ENCODE data around the gene NELL1. TPM values are rescaled to one million over a fixed set of nuclear protein-coding genes. Genes with fewer than 3 reads are reported as not detected.

NELL1 gene
- total and polyA plus RNA-seq, 7 donors, result 0.01 TPM; not detected in 6

DNA sequence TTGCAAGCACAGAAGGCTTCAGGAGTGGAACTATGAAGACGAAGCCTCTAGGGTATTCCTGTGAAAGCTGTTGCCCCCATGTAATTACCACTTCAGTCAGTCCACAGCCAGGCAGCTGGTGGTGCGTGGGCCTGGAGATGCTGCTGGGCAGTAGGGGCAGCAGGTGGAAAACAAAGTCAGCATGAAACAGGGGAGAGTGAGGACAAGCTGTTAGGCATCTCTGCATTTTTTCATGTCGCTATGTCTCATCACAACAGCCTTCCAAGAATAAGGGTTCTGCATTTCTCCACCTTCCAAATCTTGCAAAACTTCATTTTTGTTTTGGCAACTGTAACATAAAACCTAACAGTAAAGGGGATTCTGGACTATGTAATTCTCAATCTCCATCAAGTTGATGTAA, 757.5 kb downstream of the NELL1 start:
- Histone ChIP-seq H3K4me1 (no peaks in the 10 kb centered on the region), H3K27ac (no peak overlapping the region), H3K36me3 (ENCODE audit: insufficient read depth in 1 of 2, low read depth in 1 of 2) (no peaks in the 10 kb centered on the region), H3K27me3 (ENCODE audit: insufficient read depth in 3 of 3, low read length in 2 of 3) (no peaks in the 10 kb centered on the region), H3K9me3 (no peaks in the 10 kb centered on the region), H3K4me3 (no peak overlapping the region)
- no peak for DNase-seq
- intact Hi-C loops (cut with DNase I), result no loop called here
- ATAC-seq, result no peak
- TF ChIP-seq, protein P1, sequence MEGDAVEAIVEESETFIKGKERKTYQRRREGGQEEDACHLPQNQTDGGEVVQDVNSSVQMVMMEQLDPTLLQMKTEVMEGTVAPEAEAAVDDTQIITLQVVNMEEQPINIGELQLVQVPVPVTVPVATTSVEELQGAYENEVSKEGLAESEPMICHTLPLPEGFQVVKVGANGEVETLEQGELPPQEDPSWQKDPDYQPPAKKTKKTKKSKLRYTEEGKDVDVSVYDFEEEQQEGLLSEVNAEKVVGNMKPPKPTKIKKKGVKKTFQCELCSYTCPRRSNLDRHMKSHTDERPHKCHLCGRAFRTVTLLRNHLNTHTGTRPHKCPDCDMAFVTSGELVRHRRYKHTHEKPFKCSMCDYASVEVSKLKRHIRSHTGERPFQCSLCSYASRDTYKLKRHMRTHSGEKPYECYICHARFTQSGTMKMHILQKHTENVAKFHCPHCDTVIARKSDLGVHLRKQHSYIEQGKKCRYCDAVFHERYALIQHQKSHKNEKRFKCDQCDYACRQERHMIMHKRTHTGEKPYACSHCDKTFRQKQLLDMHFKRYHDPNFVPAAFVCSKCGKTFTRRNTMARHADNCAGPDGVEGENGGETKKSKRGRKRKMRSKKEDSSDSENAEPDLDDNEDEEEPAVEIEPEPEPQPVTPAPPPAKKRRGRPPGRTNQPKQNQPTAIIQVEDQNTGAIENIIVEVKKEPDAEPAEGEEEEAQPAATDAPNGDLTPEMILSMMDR (IDR thresholded peaks at IDR 0.05), result no peak
- 53 to 59% (median 54%) methylated on average over 3 of the region's 3 CpGs for WGBS, 3 donors

DNA sequence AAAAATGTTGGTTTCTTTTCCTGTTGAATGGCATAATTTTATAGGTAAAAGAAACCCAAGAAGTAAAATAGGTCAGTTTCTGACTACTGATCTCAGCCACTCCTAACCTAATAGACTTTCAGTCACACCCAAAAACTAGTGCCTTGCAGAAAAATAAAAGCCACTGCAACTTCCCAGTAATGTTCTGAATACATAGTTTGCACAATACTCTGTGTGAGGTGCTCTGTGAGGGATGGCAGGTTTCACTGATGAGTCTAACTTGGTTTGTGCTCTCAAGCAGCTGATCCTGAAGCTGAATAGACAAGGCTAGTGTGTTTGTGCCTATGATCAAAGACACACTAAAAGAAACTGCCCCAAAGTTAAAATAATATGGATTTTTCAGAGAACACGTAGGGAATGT, 758.3 kb downstream of the NELL1 start:
- 53 to 58% (median 58%) methylated on average over 1 of the region's 1 CpG for WGBS, 3 donors
- Histone ChIP-seq H3K36me3 (ENCODE audit: insufficient read depth in 1 of 2, low read depth in 1 of 2) (no peaks in the 10 kb centered on the region), H3K9me3 (no peaks in the 10 kb centered on the region), H3K4me1 (no peaks in the 10 kb centered on the region), H3K27me3 (ENCODE audit: insufficient read depth in 3 of 3, low read length in 2 of 3) (no peaks in the 10 kb centered on the region), H3K4me3 (no peak overlapping the region), H3K27ac (no peak overlapping the region)
- intact Hi-C loops (cut with DNase I), result no loop called here
- TF ChIP-seq, protein P1 (IDR thresholded peaks at IDR 0.05), result no peak
- DNase-seq (no peak), ATAC-seq (no peak)

DNA sequence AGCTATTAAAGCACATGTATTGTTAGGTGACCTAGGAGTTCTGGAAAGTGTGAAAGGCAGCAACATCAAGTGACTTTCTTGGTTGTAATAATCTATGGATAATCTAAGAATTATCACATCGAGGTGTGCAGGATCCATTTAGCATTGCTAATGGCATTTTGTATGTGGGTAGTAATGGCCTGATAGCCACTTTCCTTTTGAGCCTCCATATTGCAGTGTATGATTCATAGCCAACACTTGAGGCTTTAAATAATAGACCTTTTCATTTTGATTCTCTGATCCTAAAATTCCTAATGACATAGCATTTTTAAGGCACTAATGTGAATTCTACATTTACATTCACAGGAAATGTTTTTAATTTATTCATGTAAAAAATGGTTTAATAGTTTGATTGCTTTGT, 759.4 kb downstream of the NELL1 start:
- H3K9me3 ChIP-seq, result no peaks in the 10 kb centered on the region
- no peak overlapping the region for H3K4me3 ChIP-seq
- TF ChIP-seq, protein P1 (IDR thresholded peaks at IDR 0.05), result no peak
- H3K27me3 ChIP-seq (ENCODE audit: insufficient read depth in 3 of 3, low read length in 2 of 3), result no peaks in the 10 kb centered on the region
- ATAC-seq (no peak), DNase-seq (no peak)
- H3K27ac ChIP-seq, result no peak overlapping the region
- no peaks in the 10 kb centered on the region for H3K4me1 ChIP-seq
- H3K36me3 ChIP-seq (ENCODE audit: insufficient read depth in 1 of 2, low read depth in 1 of 2), result no peaks in the 10 kb centered on the region
- WGBS, 3 donors, result 53 to 71% (median 56%) methylated on average over 1 of the region's 1 CpG
- intact Hi-C loops (cut with DNase I), result no loop called here

DNA sequence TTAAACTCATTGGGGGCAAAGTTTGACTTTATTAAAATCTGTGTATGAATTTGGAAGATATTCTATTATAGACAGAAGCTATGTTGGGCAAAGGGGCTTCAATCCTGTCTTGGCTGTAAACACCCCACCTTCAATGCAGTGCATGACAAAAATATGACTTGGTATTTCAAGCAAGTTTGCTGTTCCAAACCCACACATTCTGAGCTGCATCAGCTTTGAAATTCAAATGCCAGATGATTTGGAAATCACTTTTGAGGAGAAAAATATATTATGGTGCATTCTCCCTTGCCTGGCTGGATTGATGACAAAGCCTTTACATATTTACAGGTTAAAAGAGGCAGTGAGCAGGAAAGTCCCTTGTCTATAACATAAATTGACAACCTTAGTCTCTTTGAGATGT, 760.0 kb downstream of the NELL1 start:
- intact Hi-C loops (cut with DNase I), result no loop called here
- DNase-seq, result no peak
- H3K4me3 ChIP-seq, result no peak overlapping the region
- H3K9me3 ChIP-seq, result no peaks in the 10 kb centered on the region
- TF ChIP-seq, protein P1 (IDR thresholded peaks at IDR 0.05), result no peak
- H3K4me1 ChIP-seq, result no peaks in the 10 kb centered on the region
- no peaks in the 10 kb centered on the region for H3K36me3 ChIP-seq (ENCODE audit: insufficient read depth in 1 of 2, low read depth in 1 of 2)
- ATAC-seq, result no peak
- H3K27me3 ChIP-seq (ENCODE audit: insufficient read depth in 3 of 3, low read length in 2 of 3), result no peaks in the 10 kb centered on the region
- no peak overlapping the region for H3K27ac ChIP-seq

DNA sequence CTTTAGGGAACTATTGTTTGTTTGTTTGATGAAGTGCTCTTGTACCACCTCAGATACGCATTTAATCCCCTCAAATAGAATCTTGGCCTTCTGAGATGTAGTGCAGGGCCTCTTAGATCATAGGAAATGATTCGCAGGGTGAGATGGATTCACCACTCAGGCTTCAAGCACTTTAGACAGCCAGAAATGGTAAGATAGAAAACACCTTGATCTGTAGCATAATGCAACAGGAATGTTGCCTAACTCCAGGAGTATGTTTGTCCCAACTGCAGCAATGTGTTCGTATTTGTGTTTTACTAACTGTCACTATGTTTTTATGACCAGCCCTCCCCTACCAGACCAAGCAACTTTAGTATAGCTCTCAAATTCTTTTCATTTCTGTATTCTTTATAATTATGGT, 761.2 kb downstream of the NELL1 start:
- H3K9me3 ChIP-seq, result no peaks in the 10 kb centered on the region
- intact Hi-C loops (cut with DNase I), result no loop called here

More for the DNA sequence above, 761.2 kb downstream of the NELL1 start:
- Histone ChIP-seq H3K4me1 (no peaks in the 10 kb centered on the region), H3K4me3 (no peak overlapping the region), H3K27ac (no peak overlapping the region), H3K27me3 (ENCODE audit: insufficient read depth in 3 of 3, low read length in 2 of 3) (no peaks in the 10 kb centered on the region), H3K36me3 (ENCODE audit: insufficient read depth in 1 of 2, low read depth in 1 of 2) (no peaks in the 10 kb centered on the region)
- WGBS, 3 donors, result 84 to 88% (median 84%) methylated on average over 3 of the region's 3 CpGs
- TF ChIP-seq, protein P1 (IDR thresholded peaks at IDR 0.05), result no peak
- DNase-seq (no peak), ATAC-seq (no peak)

All from psoas muscle (tissue), 8 donors.